WTC11 (cell line): ENCODE data around the gene ANKS3. TPM values are rescaled to one million over a fixed set of nuclear protein-coding genes. Genes with fewer than 3 reads are reported as not detected.

ENCODE experiments used
- ATAC-seq: fragments of 200-7000 bp; cut with Tn5 transposase; 2 replicates; pipeline ENCODE4 v1.10.0; 2021; ENCODE audit warnings: mild to moderate bottlenecking, moderate library complexity
- CTCF ChIA-PET: fragments of 300-600 bp; sonication (Branson Sonifier 250); formaldehyde crosslinking; loops from one replicate; lab custom pipeline; 2021; ENCODE audit warnings: antibody characterized with exemption; lab: Charles Lee
- POLR2A ChIA-PET: fragments of 350-600 bp; sonication (Branson Sonifier 250); formaldehyde crosslinking; loops from one replicate; lab custom pipeline; 2021; ENCODE audit warnings: antibody characterized with exemption; lab: Charles Lee
- DNase-seq: peaks from one replicate; pipeline ENCODE4 v3.0.0; 2021; ENCODE audit warnings: low spot score
- H3K27ac Mint-ChIP-seq: 2 replicates; pipeline ENCODE4 v1.8.0; 2021; ENCODE audit warnings: mixed read lengths
- H3K27me3 Mint-ChIP-seq: 2 replicates; pipeline ENCODE4 v1.8.0; 2021; ENCODE audit warnings: low read depth, mild to moderate bottlenecking, moderate library complexity, mixed read lengths
- H3K36me3 Mint-ChIP-seq: 2 replicates; pipeline ENCODE4 v1.8.0; 2021; ENCODE audit warnings: mixed read lengths
- H3K4me1 Mint-ChIP-seq: 2 replicates; pipeline ENCODE4 v1.8.0; 2022; ENCODE audit warnings: mixed read lengths
- H3K4me3 Mint-ChIP-seq: 2 replicates; pipeline ENCODE4 v1.8.0; 2021; ENCODE audit warnings: mild to moderate bottlenecking, moderate library complexity, mixed read lengths
- H3K9me3 Mint-ChIP-seq: 2 replicates; pipeline ENCODE4 v1.8.0; 2021; ENCODE audit warnings: mixed read lengths
- ATF1 ChIP-seq: sonication (generic); formaldehyde crosslinking; IDR thresholded peaks from 2 replicates; pipeline ENCODE4 v1.8.1; 2023; ENCODE audit warnings: mild to moderate bottlenecking, moderate library complexity, missing genetic modification reagents
- CBFB ChIP-seq: sonication (generic); formaldehyde crosslinking; IDR thresholded peaks from 2 replicates; pipeline ENCODE4 v1.8.1; 2022; ENCODE audit warnings: mild to moderate bottlenecking, low read depth, missing genetic modification reagents
- CREM ChIP-seq: sonication (generic); formaldehyde crosslinking; IDR thresholded peaks from 2 replicates; pipeline ENCODE4 v1.8.1; 2022; ENCODE audit warnings: mild to moderate bottlenecking, missing genetic modification reagents, moderate library complexity
- FOXJ3 ChIP-seq: sonication (generic); formaldehyde crosslinking; IDR thresholded peaks from 2 replicates; pipeline ENCODE4 v1.9.0; 2021; ENCODE audit warnings: missing genetic modification reagents, mild to moderate bottlenecking, borderline replicate concordance
- GABPB1 ChIP-seq: sonication (generic); formaldehyde crosslinking; IDR thresholded peaks from 2 replicates; pipeline ENCODE4 v1.8.1; 2023; ENCODE audit warnings: mild to moderate bottlenecking, missing genetic modification reagents
- IRF2 ChIP-seq: sonication (generic); formaldehyde crosslinking; IDR thresholded peaks from 2 replicates; pipeline ENCODE4 v1.8.0; 2022; ENCODE audit warnings: low read depth, missing genetic modification reagents, borderline replicate concordance
- MYBL2 ChIP-seq: sonication (generic); formaldehyde crosslinking; IDR thresholded peaks from 2 replicates; pipeline ENCODE4 v1.8.1; 2023; ENCODE audit warnings: mild to moderate bottlenecking, moderate library complexity, missing genetic modification reagents
- NR2C2 ChIP-seq: sonication (generic); formaldehyde crosslinking; IDR thresholded peaks from 2 replicates; pipeline ENCODE4 v1.8.0; 2022; ENCODE audit warnings: mild to moderate bottlenecking, missing genetic modification reagents
- SP1 ChIP-seq: sonication (generic); formaldehyde crosslinking; conservative IDR thresholded peaks from 2 replicates; pipeline ENCODE4 v1.8.1; 2022; ENCODE audit warnings: missing genetic modification reagents
- TCF7 ChIP-seq: sonication (generic); formaldehyde crosslinking; IDR thresholded peaks from 2 replicates; pipeline ENCODE4 v1.8.0; 2022; ENCODE audit warnings: mild to moderate bottlenecking, low read depth, missing genetic modification reagents, moderate library complexity
- TEAD4 ChIP-seq: sonication (generic); formaldehyde crosslinking; IDR thresholded peaks from 2 replicates; pipeline ENCODE4 v1.8.0; 2022; ENCODE audit warnings: mild to moderate bottlenecking, missing genetic modification reagents
- ZNF121 ChIP-seq: sonication (generic); formaldehyde crosslinking; IDR thresholded peaks from 2 replicates; pipeline ENCODE4 v1.8.0; 2023; ENCODE audit warnings: missing genetic modification reagents
- ZNF671 ChIP-seq: fragments of 250-450 bp; sonication (Bioruptor Pico); IDR thresholded peaks from 2 replicates; pipeline ENCODE4 v1.8.0; 2021; ENCODE audit warnings: mild to moderate bottlenecking
- microRNA-seq: library from miRNA; unstranded; fragments of <30 nt; microRNA quantifications from one replicate; pipeline ENCODE4 v1.2.0, GENCODE V29; 2022; ENCODE audit warnings: borderline number of aligned reads
- total RNA-seq: library from RNA; stranded (reverse); gene quantifications from 3 replicates; pipeline ENCODE4 v1.2.3, GENCODE V29; 2021
- TF ChIP-seq, protein P1 (sequence below): sonication (generic); formaldehyde crosslinking; IDR thresholded peaks from 2 replicates; pipeline ENCODE4 v1.8.1; 2022; ENCODE audit warnings: mild to moderate bottlenecking, moderate library complexity, missing genetic modification reagents
- TF ChIP-seq, protein P2 (sequence below): sonication (generic); formaldehyde crosslinking; conservative IDR thresholded peaks from 2 replicates; pipeline ENCODE4 v1.8.1; 2022; ENCODE audit warnings: mild to moderate bottlenecking, missing genetic modification reagents
- TF ChIP-seq, protein P3 (sequence below): sonication (generic); formaldehyde crosslinking; IDR thresholded peaks from 2 replicates; pipeline ENCODE4 v1.8.1; 2022; ENCODE audit warnings: missing genetic modification reagents, borderline replicate concordance
- TF ChIP-seq, protein P4 (sequence below): fragments of 250-450 bp; sonication (Bioruptor Pico); IDR thresholded peaks from 2 replicates; pipeline ENCODE4 v1.9.0; 2021; ENCODE audit warnings: moderate library complexity, mild to moderate bottlenecking, inconsistent platforms, borderline replicate concordance
- TF ChIP-seq, protein P5 (sequence below): sonication (generic); formaldehyde crosslinking; conservative IDR thresholded peaks from 2 replicates; pipeline ENCODE4 v1.8.1; 2023; ENCODE audit warnings: mild to moderate bottlenecking, low read depth, missing genetic modification reagents, moderate library complexity
- TF ChIP-seq, protein P6 (sequence below): fragments of 250-450 bp; sonication (Bioruptor Pico); IDR thresholded peaks from 2 replicates; pipeline ENCODE4 v1.9.0; 2021; ENCODE audit warnings: mild to moderate bottlenecking

ANKS3 gene
- total RNA-seq, 1 experiment from 2014 or later = 35.6 TPM

DNA sequence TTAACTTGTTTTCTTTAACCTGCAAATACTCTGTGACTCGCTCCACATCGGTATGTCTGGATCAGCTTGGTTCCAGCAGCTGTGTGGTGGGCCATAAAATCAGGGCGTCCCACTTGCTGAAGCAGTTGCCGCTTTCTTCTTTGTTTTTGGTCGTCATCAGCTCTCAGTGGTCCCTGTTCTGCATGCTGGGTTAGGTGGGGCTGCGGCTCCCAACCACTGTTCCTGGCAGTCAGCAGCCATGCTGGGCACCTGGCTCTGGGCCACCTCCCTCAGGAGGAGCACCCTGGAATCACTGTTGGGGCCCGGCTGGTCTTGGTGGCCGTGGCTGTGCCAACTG is 86.5 kb downstream of the ANKS3 start (continued):
- TF ChIP-seq FOXJ3 (CRISPR knock-in tag) = no peak
- TF ChIP-seq, protein P1, sequence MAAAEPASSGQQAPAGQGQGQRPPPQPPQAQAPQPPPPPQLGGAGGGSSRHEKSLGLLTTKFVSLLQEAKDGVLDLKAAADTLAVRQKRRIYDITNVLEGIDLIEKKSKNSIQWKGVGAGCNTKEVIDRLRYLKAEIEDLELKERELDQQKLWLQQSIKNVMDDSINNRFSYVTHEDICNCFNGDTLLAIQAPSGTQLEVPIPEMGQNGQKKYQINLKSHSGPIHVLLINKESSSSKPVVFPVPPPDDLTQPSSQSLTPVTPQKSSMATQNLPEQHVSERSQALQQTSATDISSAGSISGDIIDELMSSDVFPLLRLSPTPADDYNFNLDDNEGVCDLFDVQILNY (CRISPR knock-in tag) = no peak

DNA sequence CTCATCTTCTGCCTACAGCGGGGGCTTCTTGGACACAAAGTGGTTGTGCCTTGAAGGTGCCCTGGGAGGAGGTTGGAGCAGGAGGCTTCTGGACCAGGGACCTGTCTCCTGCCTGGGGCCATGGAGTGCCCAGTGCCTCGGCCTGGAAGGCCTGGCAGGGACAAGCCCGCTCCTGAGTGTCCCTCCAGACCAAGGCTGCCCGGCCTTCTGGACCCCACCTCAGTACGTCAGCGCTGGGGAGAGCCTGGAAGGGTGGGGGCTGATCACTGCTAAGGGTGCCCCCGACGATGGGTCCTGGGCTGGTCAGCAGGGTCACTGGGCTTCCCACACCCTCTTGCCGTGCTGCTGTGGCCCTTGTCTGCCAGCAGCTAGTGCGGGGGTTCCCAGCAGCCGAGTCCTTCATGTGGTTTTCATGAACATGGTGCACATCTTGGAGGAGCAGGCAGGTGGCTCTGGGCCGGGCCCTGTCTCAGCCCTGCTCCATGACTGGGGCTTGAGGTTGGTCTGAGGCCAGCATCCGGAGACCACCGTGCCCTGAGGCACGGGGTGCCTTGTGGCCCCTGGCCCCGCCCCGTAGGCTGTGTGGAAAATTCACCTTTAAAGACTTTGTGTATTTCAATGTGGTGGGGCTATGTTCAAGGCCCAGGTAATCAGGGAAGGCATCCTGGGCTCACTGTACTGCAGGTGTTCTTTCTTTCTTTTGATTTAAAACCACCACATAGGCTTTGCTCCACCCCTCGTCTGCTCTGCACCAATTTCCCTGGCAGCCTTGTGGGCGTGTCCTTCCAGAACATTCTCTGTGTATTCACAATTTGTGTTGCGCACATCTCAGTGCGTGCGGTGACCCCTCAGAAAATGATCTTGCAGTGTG is 87.1 kb downstream of the ANKS3 start:
- ATAC-seq = no peak
- CTCF ChIA-PET = interaction anchor here (0.8 to 1.7 kb wide), 2 partner anchors 13 to 23 kb away, joined by 4 to 7 read pairs; partner anchors contain the start of gene MGRN1
- POLR2A ChIA-PET = no interaction called here

More for the DNA sequence above, 87.1 kb downstream of the ANKS3 start:
- Mint-ChIP-seq H3K27me3 (no peaks in the 10 kb centered on the region; the same call in 1 of the 2 replicates), H3K36me3 (peaks cover 6% of the 10 kb centered on the region), H3K27ac (peak overlapping the region; percentile 83), H3K4me3 (no peak overlapping the region), H3K4me1 (no peaks in the 10 kb centered on the region), H3K9me3 (no peaks in the 10 kb centered on the region)
- no peak for DNase-seq
- TF ChIP-seq, protein P2, sequence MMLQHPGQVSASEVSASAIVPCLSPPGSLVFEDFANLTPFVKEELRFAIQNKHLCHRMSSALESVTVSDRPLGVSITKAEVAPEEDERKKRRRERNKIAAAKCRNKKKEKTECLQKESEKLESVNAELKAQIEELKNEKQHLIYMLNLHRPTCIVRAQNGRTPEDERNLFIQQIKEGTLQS (CRISPR knock-in tag) = no peak
- TF ChIP-seq MYBL2 (CRISPR knock-in tag) = no peak
- TF ChIP-seq, protein P3, sequence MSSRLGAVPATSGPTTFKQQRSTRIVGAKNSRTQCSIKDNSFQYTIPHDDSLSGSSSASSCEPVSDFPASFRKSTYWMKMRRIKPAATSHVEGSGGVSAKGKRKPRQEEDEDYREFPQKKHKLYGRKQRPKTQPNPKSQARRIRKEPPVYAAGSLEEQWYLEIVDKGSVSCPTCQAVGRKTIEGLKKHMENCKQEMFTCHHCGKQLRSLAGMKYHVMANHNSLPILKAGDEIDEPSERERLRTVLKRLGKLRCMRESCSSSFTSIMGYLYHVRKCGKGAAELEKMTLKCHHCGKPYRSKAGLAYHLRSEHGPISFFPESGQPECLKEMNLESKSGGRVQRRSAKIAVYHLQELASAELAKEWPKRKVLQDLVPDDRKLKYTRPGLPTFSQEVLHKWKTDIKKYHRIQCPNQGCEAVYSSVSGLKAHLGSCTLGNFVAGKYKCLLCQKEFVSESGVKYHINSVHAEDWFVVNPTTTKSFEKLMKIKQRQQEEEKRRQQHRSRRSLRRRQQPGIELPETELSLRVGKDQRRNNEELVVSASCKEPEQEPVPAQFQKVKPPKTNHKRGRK = no peak
- TF ChIP-seq ZNF121 (CRISPR knock-in tag) = no peak
- TF ChIP-seq, protein P4, sequence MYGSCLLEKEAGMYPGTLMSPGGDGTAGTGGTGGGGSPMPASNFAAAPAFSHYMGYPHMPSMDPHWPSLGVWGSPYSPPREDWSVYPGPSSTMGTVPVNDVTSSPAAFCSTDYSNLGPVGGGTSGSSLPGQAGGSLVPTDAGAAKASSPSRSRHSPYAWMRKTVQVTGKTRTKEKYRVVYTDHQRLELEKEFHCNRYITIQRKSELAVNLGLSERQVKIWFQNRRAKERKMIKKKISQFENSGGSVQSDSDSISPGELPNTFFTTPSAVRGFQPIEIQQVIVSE (CRISPR knock-in tag) = no peak
- TF ChIP-seq TCF7 (CRISPR knock-in tag) = no peak
- TF ChIP-seq, protein P5, sequence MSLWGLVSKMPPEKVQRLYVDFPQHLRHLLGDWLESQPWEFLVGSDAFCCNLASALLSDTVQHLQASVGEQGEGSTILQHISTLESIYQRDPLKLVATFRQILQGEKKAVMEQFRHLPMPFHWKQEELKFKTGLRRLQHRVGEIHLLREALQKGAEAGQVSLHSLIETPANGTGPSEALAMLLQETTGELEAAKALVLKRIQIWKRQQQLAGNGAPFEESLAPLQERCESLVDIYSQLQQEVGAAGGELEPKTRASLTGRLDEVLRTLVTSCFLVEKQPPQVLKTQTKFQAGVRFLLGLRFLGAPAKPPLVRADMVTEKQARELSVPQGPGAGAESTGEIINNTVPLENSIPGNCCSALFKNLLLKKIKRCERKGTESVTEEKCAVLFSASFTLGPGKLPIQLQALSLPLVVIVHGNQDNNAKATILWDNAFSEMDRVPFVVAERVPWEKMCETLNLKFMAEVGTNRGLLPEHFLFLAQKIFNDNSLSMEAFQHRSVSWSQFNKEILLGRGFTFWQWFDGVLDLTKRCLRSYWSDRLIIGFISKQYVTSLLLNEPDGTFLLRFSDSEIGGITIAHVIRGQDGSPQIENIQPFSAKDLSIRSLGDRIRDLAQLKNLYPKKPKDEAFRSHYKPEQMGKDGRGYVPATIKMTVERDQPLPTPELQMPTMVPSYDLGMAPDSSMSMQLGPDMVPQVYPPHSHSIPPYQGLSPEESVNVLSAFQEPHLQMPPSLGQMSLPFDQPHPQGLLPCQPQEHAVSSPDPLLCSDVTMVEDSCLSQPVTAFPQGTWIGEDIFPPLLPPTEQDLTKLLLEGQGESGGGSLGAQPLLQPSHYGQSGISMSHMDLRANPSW = no peak
- TF ChIP-seq TEAD4 (CRISPR knock-in tag) = no peak
- no peak for TF ChIP-seq IRF2 (CRISPR knock-in tag)
- TF ChIP-seq, protein P6, sequence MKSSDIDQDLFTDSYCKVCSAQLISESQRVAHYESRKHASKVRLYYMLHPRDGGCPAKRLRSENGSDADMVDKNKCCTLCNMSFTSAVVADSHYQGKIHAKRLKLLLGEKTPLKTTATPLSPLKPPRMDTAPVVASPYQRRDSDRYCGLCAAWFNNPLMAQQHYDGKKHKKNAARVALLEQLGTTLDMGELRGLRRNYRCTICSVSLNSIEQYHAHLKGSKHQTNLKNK (CRISPR knock-in tag) = no peak
- no peak for TF ChIP-seq GABPB1
- TF ChIP-seq NR2C2 = no peak
- no peak for TF ChIP-seq ZNF671 (CRISPR knock-in tag)
- no peak for TF ChIP-seq ATF1 (CRISPR knock-in tag)
- no peak for TF ChIP-seq CBFB (CRISPR knock-in tag)
- no peak for TF ChIP-seq SP1 (CRISPR knock-in tag)
- no peak for TF ChIP-seq CREM
- TF ChIP-seq FOXJ3 (CRISPR knock-in tag) = no peak

Small RNAs within 50 kb of the gene (microRNA-seq; reads per million reads assigned to microRNA genes)
- gene MIR6769A = not detected

Other genes with a start within 250 kb of the ANKS3 start
- 68.9 to 79.2 TPM (median 78.9 TPM) in 3 replicates for gene CDIP1, start 195.5 kb downstream of the ANKS3 start, total RNA-seq
- gene C16orf96, start 177.9 kb downstream of the ANKS3 start, total RNA-seq = 1.3 to 2.1 TPM (median 1.5 TPM) in 3 replicates
- gene UBALD1, start 119.4 kb downstream of the ANKS3 start, total RNA-seq = 56.8 to 59.5 TPM (median 59.0 TPM) in 3 replicates
- gene MGRN1, start 109.4 kb downstream of the ANKS3 start, total RNA-seq = 79.4 to 88.8 TPM (median 80.7 TPM) in 3 replicates
- 41.8 to 45.8 TPM (median 42.0 TPM) in 3 replicates for gene NUDT16L1, start 40.7 kb downstream of the ANKS3 start, total RNA-seq
- gene DNAAF8, start 266 bp upstream of the ANKS3 start, total RNA-seq = 0.09 to 0.41 TPM (median 0.14 TPM) in 3 replicates
- gene ZNF500, start 32.9 kb upstream of the ANKS3 start, total RNA-seq = 14.3 to 19.9 TPM (median 15.5 TPM) in 3 replicates
- gene SEPTIN12, start 54.1 kb upstream of the ANKS3 start, total RNA-seq = not detected in 3 replicates
- 1.9 TPM in 1 of 3 replicates, not detected in the others for gene SMIM22, start 61.1 kb upstream of the ANKS3 start, total RNA-seq
- gene ROGDI, start 68.4 kb upstream of the ANKS3 start, total RNA-seq = 25.0 to 32.1 TPM (median 31.1 TPM) in 3 replicates
- gene GLYR1, start 113.0 kb upstream of the ANKS3 start, total RNA-seq = 99.7 to 103 TPM (median 99.7 TPM) in 3 replicates
- 35.1 to 38.5 TPM (median 35.9 TPM) in 3 replicates for gene UBN1, start 113.2 kb upstream of the ANKS3 start, total RNA-seq
- gene PPL, start 202.9 kb upstream of the ANKS3 start, total RNA-seq = 28.5 to 29.6 TPM (median 28.7 TPM) in 3 replicates
- 2.1 to 2.4 TPM (median 2.3 TPM) in 3 replicates for gene SEC14L5, start 224.1 kb upstream of the ANKS3 start, total RNA-seq